NAMALWA (cell line): ENCODE results near the gene AKT1.

Source experiments
- DNase-seq: peaks from one replicate; pipeline ENCODE4 v3.0.0-alpha.2; 2015; ENCODE audit warnings: low spot score

Gene AKT1

GRCh38 chr14:104772707-104773504 lies 22.6 kb downstream of the AKT1 start:
- DNase-seq = no peak

DNA sequence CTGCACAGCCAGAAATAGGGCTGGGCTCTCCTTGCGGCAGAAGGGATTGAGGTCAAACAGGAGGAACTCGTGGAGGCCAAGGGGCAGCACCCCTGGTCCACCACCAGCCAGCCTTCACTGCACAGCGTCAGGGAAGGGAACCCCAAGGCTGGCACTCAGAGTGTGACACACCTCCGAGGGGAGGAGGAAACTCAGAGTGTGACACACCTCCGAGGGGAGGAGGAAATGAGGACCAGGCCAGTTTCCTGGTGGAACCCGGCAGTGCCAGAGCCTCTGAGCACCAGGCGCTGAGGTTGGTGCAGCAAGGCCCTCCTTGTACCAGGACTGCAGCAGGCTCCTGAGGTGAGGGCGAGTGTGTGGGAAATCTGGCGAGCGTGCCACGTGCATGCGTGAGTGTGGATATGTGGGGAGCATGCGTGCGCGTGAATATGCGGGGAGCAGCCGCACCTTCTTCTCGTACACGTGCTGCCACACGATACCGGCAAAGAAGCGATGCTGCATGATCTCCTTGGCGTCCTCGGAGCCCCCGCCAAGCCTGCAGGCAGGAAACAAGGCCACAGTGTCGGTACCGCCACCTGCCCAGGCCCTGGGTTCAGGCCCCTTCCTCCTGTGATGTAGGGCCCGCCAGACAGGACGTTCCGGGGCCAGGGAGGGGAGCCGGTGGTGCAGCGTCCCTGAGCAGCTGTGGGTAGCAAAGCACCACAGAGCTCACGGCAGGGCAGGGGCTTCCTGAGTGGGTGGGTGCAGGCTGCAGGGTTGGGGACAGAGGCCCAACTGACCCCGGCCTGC lies 23.4 kb downstream of the AKT1 start:
- DNase-seq = no peak

DNA sequence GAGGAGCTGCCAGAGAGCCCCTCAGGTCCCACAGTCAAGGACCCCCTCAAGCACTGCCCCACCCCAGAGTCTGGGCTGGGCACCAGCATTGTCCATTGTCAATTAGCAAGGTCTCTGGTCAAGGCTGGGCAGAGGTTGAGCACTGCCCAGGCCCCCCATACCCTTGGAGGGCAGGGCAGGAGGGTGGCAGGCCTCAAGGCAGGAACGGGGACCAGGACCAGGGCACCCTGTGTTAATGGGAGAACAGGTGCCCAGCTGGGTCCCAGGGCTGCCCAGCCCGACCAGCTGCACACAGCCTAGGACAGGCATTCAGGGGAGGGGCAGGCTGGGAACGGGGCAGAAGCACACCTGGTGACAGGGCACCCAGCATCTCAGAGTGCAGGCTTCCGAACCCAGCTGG lies 24.2 kb downstream of the AKT1 start:
- DNase-seq = no peak

- peak; percentile 43 for DNase-seq
These were observed 24.7 kb downstream of the AKT1 start for GRCh38 chr14:104770851-104771272.

- DNase-seq = no peak
These were observed 25.4 kb downstream of the AKT1 start for GRCh38 chr14:104770072-104770579.

GRCh38 chr14:104769324-104770071 lies 26.1 kb downstream of the AKT1 start:
- no peak for DNase-seq

DNA sequence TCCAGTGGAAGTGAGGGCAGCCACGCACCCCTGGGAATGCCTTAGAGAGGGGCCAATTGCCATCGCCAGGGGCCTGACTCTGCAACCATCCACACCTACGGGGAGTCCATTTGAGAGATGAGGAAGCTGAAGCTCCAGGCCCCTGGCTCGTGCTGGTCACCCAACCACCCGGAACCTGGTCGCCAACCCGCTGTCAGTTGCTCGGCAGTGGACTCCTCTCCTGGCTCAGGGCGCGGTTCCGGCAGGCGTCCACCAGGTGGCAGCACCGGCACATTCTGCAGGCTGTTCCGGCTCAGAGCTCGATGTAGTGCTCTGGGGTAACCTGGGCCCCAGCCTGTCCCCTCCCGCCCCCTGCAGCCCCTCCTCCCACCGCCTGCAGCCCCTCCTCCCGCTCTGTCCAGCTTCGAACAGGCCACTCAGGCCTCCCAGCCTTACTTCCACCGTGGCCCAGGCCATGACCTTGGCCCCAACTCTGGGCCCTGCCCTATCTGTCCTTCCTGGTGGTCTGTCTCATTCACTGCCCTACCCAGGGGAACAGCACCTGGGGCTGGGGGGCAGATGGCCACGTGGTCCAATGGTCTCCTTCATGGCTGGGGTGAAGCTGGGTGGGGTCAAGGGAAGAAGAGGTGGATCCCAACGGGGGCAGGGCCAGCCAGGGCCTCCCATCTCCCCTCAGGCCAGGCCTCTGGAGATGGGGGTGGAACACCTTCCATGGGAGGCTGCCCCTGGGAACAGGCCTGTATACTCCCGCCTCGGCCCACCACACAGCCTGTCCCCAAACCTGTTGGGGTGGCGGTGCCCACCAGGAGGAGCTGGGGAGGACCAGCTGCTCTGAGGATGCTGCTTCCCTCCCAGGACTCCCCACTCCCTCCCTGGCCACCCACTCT lies 26.9 kb downstream of the AKT1 start:
- DNase-seq = peak; percentile 87

- no peak for DNase-seq
These were observed 28.0 kb downstream of the AKT1 start for GRCh38 chr14:104767634-104767918.

GRCh38 chr14:104766863-104767633 lies 28.5 kb downstream of the AKT1 start:
- DNase-seq = no peak

- no peak for DNase-seq
These were observed 29.2 kb downstream of the AKT1 start for GRCh38 chr14:104766256-104766862.

GRCh38 chr14:104765517-104765916 lies 30.0 kb downstream of the AKT1 start:
- DNase-seq = no peak

- DNase-seq = no peak
These were observed 36.3 kb downstream of the AKT1 start for GRCh38 chr14:104758981-104759969.

GRCh38 chr14:104757681-104758392 lies 37.7 kb downstream of the AKT1 start:
- no peak for DNase-seq

- DNase-seq = no peak
These were observed 38.3 kb downstream of the AKT1 start for GRCh38 chr14:104757238-104757585.

GRCh38 chr14:104756477-104757237 lies 38.9 kb downstream of the AKT1 start:
- DNase-seq = no peak

DNA sequence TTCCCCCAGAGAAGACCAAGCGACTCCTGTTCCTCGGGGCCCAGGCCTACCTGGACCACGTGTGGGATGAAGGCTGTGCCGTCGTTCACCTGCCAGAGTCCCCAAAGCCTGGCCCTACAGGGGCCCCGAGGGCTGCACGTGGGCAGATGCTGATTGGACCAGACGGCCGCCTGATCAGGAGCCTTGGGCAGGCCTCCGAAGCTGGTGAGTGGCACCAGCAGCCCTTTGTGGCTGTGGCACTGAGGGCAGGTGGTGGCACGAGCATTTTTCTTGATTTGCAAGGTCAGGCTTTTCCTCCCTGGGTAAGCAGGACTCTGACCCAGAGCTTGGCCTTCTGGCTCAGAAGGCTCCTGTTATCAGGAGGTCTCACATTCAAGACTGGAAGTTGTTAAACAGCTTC lies 39.9 kb downstream of the AKT1 start:
- no peak for DNase-seq

DNA sequence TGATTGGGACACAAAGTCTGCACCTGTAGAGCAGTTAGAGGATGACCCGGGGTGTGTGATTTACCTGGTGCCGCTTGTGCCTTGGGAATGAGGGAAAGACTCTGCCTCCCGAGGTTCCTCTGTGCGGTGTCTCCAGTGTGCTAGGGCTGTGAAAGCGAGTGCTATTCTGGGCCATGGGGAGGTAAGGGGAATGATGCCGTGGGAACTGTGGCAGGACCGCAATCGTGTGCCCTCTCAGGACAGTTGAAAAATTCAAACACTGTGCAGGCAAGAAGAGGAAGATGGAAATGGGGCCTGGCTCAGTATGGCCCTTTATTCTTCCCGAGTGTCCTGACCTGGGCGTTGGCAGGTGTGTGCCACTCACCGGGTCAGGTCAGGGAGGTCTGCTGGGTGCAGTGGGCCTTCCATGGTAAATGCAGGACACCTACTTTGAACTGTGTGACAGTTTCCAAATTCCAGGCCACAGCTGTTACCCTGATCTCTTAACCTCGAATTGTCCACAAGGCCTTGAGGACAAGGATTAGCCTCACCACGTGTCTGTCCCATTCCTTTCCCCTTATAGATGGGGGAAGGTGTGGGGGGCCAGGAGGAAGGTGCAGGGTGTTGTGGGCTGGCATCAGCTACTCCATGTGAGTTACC lies 41.2 kb downstream of the AKT1 start:
- no peak for DNase-seq
